HEK293T (cell line): ENCODE data around the gene RASSF5.

Experiments
- ARNT ChIP-seq: fragments of 450-650 bp; IDR thresholded peaks from 2 replicates; pipeline ENCODE4 v1.6.1; 2017; ENCODE audit warnings: mild to moderate bottlenecking
- BHLHE40 ChIP-seq: fragments of 450-650 bp; IDR thresholded peaks from 2 replicates; pipeline ENCODE4 v1.6.1; 2016; ENCODE audit warnings: mild to moderate bottlenecking, moderate library complexity, borderline replicate concordance
- ELF4 ChIP-seq: fragments of 450-650 bp; IDR thresholded peaks from 2 replicates; pipeline ENCODE4 v1.6.1; 2017; ENCODE audit warnings: antibody characterized with exemption
- FOXA1 ChIP-seq: fragments of 450-650 bp; IDR thresholded peaks from 2 replicates; pipeline ENCODE4 v1.6.1; 2016; ENCODE audit warnings: mild to moderate bottlenecking
- FOXK2 ChIP-seq: fragments of 450-650 bp; IDR thresholded peaks from 2 replicates; pipeline ENCODE4 v1.6.1; 2016; ENCODE audit warnings: mild to moderate bottlenecking
- FOXM1 ChIP-seq: fragments of 450-650 bp; IDR thresholded peaks from 2 replicates; pipeline ENCODE4 v1.6.1; 2017; ENCODE audit warnings: mild to moderate bottlenecking, borderline replicate concordance
- HDGF ChIP-seq: fragments of 450-650 bp; IDR thresholded peaks from 2 replicates; pipeline ENCODE4 v1.6.1; 2017; ENCODE audit warnings: antibody characterized with exemption, borderline replicate concordance
- NFRKB ChIP-seq: fragments of 450-650 bp; IDR thresholded peaks from 2 replicates; pipeline ENCODE4 v1.6.1; 2016; ENCODE audit warnings: mild to moderate bottlenecking, moderate library complexity
- SP1 ChIP-seq: fragments of 450-650 bp; IDR thresholded peaks from 2 replicates; pipeline ENCODE4 v1.6.1; 2017
- SUZ12 ChIP-seq: fragments of 450-650 bp; IDR thresholded peaks from 2 replicates; pipeline ENCODE4 v1.6.1; 2016; ENCODE audit warnings: mild to moderate bottlenecking
- ZNF384 ChIP-seq: fragments of 450-650 bp; IDR thresholded peaks from 2 replicates; pipeline ENCODE4 v1.6.1; 2016

DNA sequence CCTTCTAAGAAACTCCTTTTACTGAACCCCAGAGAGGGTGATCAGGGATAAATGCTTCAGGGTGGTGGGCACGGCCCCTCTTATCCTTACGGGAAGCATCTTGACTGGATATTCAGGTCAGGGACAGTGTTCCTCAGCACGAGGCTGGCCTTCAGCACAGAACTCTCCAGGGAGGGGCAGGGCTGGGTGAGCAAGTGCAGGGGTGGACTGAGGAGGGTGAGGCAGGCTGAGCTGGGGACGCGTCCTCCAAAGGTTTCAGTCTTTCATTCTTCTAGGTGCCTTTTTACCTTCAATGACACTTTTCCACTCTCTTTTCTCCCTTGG, 52.3 kb downstream of the RASSF5 start:
- TF ChIP-seq SUZ12 (no peak), ELF4 (no peak), SP1 (no peak), BHLHE40 (no peak), FOXK2 (no peak), FOXA1 (no peak), ARNT (no peak), FOXM1 (no peak), HDGF (no peak), NFRKB (no peak), ZNF384 (no peak)
